WTC11 (cell line): Measurements from ENCODE around the gene C10orf71. TPM values are rescaled to one million over a fixed set of nuclear protein-coding genes. Genes with fewer than 3 reads are reported as not detected.

Source experiments
- ATAC-seq: fragments of 200-7000 bp; cut with Tn5 transposase; 2 replicates; pipeline ENCODE4 v1.10.0; 2021; ENCODE audit warnings: mild to moderate bottlenecking, moderate library complexity
- CTCF ChIA-PET: fragments of 300-600 bp; sonication (Branson Sonifier 250); formaldehyde crosslinking; loops from one replicate; lab custom pipeline; 2021; ENCODE audit warnings: antibody characterized with exemption; lab: Charles Lee
- POLR2A ChIA-PET: fragments of 350-600 bp; sonication (Branson Sonifier 250); formaldehyde crosslinking; loops from one replicate; lab custom pipeline; 2021; ENCODE audit warnings: antibody characterized with exemption; lab: Charles Lee
- DNase-seq: peaks from one replicate; pipeline ENCODE4 v3.0.0; 2021; ENCODE audit warnings: low spot score
- H3K27ac Mint-ChIP-seq: 2 replicates; pipeline ENCODE4 v1.8.0; 2021; ENCODE audit warnings: mixed read lengths
- H3K27me3 Mint-ChIP-seq: 2 replicates; pipeline ENCODE4 v1.8.0; 2021; ENCODE audit warnings: low read depth, mild to moderate bottlenecking, moderate library complexity, mixed read lengths
- H3K36me3 Mint-ChIP-seq: 2 replicates; pipeline ENCODE4 v1.8.0; 2021; ENCODE audit warnings: mixed read lengths
- H3K4me1 Mint-ChIP-seq: 2 replicates; pipeline ENCODE4 v1.8.0; 2022; ENCODE audit warnings: mixed read lengths
- H3K4me3 Mint-ChIP-seq: 2 replicates; pipeline ENCODE4 v1.8.0; 2021; ENCODE audit warnings: mild to moderate bottlenecking, moderate library complexity, mixed read lengths
- H3K9me3 Mint-ChIP-seq: 2 replicates; pipeline ENCODE4 v1.8.0; 2021; ENCODE audit warnings: mixed read lengths
- CREB1 ChIP-seq: sonication (generic); formaldehyde crosslinking; IDR thresholded peaks from 2 replicates; pipeline ENCODE4 v1.8.0; 2023; ENCODE audit warnings: mild to moderate bottlenecking, missing genetic modification reagents
- ELF4 ChIP-seq: sonication (generic); formaldehyde crosslinking; IDR thresholded peaks from 2 replicates; pipeline ENCODE4 v1.8.1; 2022; ENCODE audit warnings: low read depth, mild to moderate bottlenecking, moderate library complexity, missing genetic modification reagents
- EMX1 ChIP-seq: fragments of 250-450 bp; sonication (Bioruptor Pico); IDR thresholded peaks from 2 replicates; pipeline ENCODE4 v1.8.0; 2021; ENCODE audit warnings: mild to moderate bottlenecking
- ETV6 ChIP-seq: sonication (generic); formaldehyde crosslinking; IDR thresholded peaks from 2 replicates; pipeline ENCODE4 v1.8.1; 2022; ENCODE audit warnings: mild to moderate bottlenecking, missing genetic modification reagents
- GABPB1 ChIP-seq: sonication (generic); formaldehyde crosslinking; IDR thresholded peaks from 2 replicates; pipeline ENCODE4 v1.8.1; 2023; ENCODE audit warnings: mild to moderate bottlenecking, missing genetic modification reagents
- HMGA2 ChIP-seq: fragments of 250-450 bp; sonication (Bioruptor Pico); IDR thresholded peaks from 2 replicates; pipeline ENCODE4 v1.4.0; 2021; ENCODE audit warnings: mild to moderate bottlenecking, moderate library complexity
- NR2C2 ChIP-seq: sonication (generic); formaldehyde crosslinking; IDR thresholded peaks from 2 replicates; pipeline ENCODE4 v1.8.0; 2022; ENCODE audit warnings: mild to moderate bottlenecking, missing genetic modification reagents
- OVOL2 ChIP-seq: fragments of 250-450 bp; sonication (Bioruptor Pico); IDR thresholded peaks from 2 replicates; pipeline ENCODE4 v1.9.0; 2021; ENCODE audit warnings: mild to moderate bottlenecking, borderline replicate concordance
- PRRX2 ChIP-seq: fragments of 250-450 bp; sonication (Bioruptor Pico); IDR thresholded peaks from 2 replicates; pipeline ENCODE4 v1.8.0; 2021; ENCODE audit warnings: mild to moderate bottlenecking
- RELA ChIP-seq: sonication (generic); formaldehyde crosslinking; IDR thresholded peaks from 2 replicates; pipeline ENCODE4 v1.8.1; 2022; ENCODE audit warnings: missing genetic modification reagents, mild to moderate bottlenecking, borderline replicate concordance
- SMAD4 ChIP-seq: sonication (generic); formaldehyde crosslinking; IDR thresholded peaks from 2 replicates; pipeline ENCODE4 v1.8.0; 2022; ENCODE audit warnings: mild to moderate bottlenecking, missing genetic modification reagents
- SOX15 ChIP-seq: fragments of 250-450 bp; sonication (Bioruptor Pico); IDR thresholded peaks from 2 replicates; pipeline ENCODE4 v1.9.0; 2021; ENCODE audit warnings: mild to moderate bottlenecking
- SP1 ChIP-seq: sonication (generic); formaldehyde crosslinking; conservative IDR thresholded peaks from 2 replicates; pipeline ENCODE4 v1.8.1; 2022; ENCODE audit warnings: missing genetic modification reagents
- ZNF219 ChIP-seq: sonication (generic); formaldehyde crosslinking; IDR thresholded peaks from 2 replicates; pipeline ENCODE4 v1.8.0; 2023; ENCODE audit warnings: missing genetic modification reagents, mild to moderate bottlenecking, borderline replicate concordance
- ZNF396 ChIP-seq: fragments of 250-450 bp; sonication (Bioruptor Pico); IDR thresholded peaks from 2 replicates; pipeline ENCODE4 v1.8.0; 2021; ENCODE audit warnings: mild to moderate bottlenecking, moderate library complexity, borderline replicate concordance
- ZNF423 ChIP-seq: fragments of 250-450 bp; sonication (Bioruptor Pico); IDR thresholded peaks from 2 replicates; pipeline ENCODE4 v2.1.2; 2022; ENCODE audit warnings: mild to moderate bottlenecking, moderate library complexity
- total RNA-seq: library from RNA; stranded (reverse); gene quantifications from 3 replicates; pipeline ENCODE4 v1.2.3, GENCODE V29; 2021
- TF ChIP-seq, protein P1 (sequence below): sonication (generic); formaldehyde crosslinking; conservative IDR thresholded peaks from 2 replicates; pipeline ENCODE4 v1.8.1; 2023; ENCODE audit warnings: mild to moderate bottlenecking, low read depth, missing genetic modification reagents, moderate library complexity
- TF ChIP-seq, protein P2 (sequence below): sonication (generic); formaldehyde crosslinking; IDR thresholded peaks from 2 replicates; pipeline ENCODE4 v1.8.1; 2022; ENCODE audit warnings: mild to moderate bottlenecking, moderate library complexity, missing genetic modification reagents
- TF ChIP-seq, protein P3 (sequence below): sonication (generic); formaldehyde crosslinking; IDR thresholded peaks from 2 replicates; pipeline ENCODE4 v1.8.1; 2023; ENCODE audit warnings: mild to moderate bottlenecking, moderate library complexity, missing genetic modification reagents
- TF ChIP-seq, protein P4 (sequence below): sonication (generic); formaldehyde crosslinking; conservative IDR thresholded peaks from 2 replicates; pipeline ENCODE4 v1.8.1; 2022; ENCODE audit warnings: mild to moderate bottlenecking, missing genetic modification reagents
- TF ChIP-seq, protein P5 (sequence below): fragments of 200-600 bp; IDR thresholded peaks from 2 replicates; pipeline ENCODE4 v1.8.0; 2022; ENCODE audit warnings: antibody characterized with exemption
- TF ChIP-seq, protein P6 (sequence below): sonication (generic); formaldehyde crosslinking; IDR thresholded peaks from 2 replicates; pipeline ENCODE4 v1.8.1; 2022; ENCODE audit warnings: missing genetic modification reagents, borderline replicate concordance

Gene C10orf71
- total RNA-seq, 1 experiment from 2014 or later = not detected

DNA sequence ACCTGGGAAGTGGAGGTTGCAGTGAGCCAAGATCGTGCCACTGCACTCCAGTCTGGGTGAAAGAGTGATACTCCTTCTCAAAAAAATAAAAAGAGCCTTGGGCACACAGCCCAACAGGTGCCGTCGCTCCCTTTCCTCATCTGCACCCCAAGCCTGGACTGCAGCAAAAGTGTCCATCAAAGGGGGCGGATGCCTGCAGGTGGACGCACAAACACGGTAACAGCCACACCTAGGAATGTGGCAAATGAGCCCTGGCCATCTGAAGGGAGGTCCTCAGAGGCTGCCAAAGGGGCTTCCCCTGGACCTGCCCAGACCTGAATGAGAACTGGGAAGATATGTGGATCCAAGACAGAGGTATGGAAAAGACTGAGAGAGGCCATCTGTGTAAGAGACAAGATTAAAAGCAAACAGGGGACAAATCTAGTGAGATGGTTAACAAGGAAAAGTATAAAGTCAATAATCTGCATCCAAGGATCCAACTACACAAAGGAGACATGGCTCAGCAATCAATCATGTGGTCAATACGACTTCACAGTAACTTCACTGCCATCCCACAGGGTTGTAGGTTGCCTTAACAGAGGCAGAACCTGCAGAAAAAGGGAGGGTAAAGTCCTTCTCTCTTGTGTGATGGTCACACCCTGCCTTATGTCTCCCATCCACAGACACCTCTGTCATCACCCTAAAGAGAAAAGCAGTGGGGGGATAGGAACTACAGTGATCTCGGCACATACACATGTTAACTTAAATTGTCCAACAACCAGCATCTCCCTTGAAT is 71.5 kb downstream of the C10orf71 start:
- no peak overlapping the region for H3K4me3 Mint-ChIP-seq

DNA sequence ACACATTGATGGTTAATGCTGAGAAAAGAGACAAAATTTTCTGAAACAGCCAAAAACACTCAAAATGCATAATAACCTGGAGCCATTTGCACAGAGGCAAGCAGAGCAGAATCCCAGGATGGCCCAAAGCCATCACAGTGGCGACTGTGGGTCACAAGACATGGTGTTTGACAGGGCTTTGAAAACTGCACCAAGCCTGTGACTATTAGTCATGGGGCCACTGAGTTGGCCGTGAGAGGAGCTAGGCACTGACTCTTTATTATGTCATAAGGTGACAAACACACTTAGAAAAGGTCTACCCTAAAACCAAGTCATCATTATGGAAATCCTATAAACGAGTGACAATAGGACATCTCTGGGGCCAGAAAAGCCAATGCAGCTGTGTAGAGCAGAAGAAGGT is 73.0 kb downstream of the C10orf71 start:
- Mint-ChIP-seq H3K27ac (no peak overlapping the region), H3K36me3 (no peaks in the 10 kb centered on the region), H3K9me3 (no peaks in the 10 kb centered on the region), H3K4me3 (no peak overlapping the region), H3K4me1 (peaks cover 8% of the 10 kb centered on the region), H3K27me3 (no peaks in the 10 kb centered on the region)
- CTCF ChIA-PET = no interaction called here
- POLR2A ChIA-PET = no interaction called here
- DNase-seq (no peak), ATAC-seq (no peak)
- TF ChIP-seq SP1 (CRISPR knock-in tag) (no peak), ZNF423 (CRISPR knock-in tag) (no peak), OVOL2 (CRISPR knock-in tag) (no peak), SOX15 (CRISPR knock-in tag) (no peak), ELF4 (no peak), RELA (CRISPR knock-in tag) (no peak), HMGA2 (CRISPR knock-in tag) (no peak), CREB1 (CRISPR knock-in tag) (no peak), ZNF396 (CRISPR knock-in tag) (no peak), EMX1 (CRISPR knock-in tag) (no peak)
- TF ChIP-seq, protein P1, sequence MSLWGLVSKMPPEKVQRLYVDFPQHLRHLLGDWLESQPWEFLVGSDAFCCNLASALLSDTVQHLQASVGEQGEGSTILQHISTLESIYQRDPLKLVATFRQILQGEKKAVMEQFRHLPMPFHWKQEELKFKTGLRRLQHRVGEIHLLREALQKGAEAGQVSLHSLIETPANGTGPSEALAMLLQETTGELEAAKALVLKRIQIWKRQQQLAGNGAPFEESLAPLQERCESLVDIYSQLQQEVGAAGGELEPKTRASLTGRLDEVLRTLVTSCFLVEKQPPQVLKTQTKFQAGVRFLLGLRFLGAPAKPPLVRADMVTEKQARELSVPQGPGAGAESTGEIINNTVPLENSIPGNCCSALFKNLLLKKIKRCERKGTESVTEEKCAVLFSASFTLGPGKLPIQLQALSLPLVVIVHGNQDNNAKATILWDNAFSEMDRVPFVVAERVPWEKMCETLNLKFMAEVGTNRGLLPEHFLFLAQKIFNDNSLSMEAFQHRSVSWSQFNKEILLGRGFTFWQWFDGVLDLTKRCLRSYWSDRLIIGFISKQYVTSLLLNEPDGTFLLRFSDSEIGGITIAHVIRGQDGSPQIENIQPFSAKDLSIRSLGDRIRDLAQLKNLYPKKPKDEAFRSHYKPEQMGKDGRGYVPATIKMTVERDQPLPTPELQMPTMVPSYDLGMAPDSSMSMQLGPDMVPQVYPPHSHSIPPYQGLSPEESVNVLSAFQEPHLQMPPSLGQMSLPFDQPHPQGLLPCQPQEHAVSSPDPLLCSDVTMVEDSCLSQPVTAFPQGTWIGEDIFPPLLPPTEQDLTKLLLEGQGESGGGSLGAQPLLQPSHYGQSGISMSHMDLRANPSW (CRISPR knock-in tag) = no peak

More for the DNA sequence above, 71.5 kb downstream of the C10orf71 start:
- ChIA-PET POLR2A (no interaction called here), CTCF (no interaction called here)
- no peaks in the 10 kb centered on the region for H3K27me3 Mint-ChIP-seq
- H3K4me1 Mint-ChIP-seq = peaks cover 8% of the 10 kb centered on the region
- H3K27ac Mint-ChIP-seq = no peak overlapping the region
- no peaks in the 10 kb centered on the region for H3K36me3 Mint-ChIP-seq
- DNase-seq = no peak
- TF ChIP-seq SMAD4 (CRISPR knock-in tag) (no peak), PRRX2 (CRISPR knock-in tag) (no peak), GABPB1 (no peak), ETV6 (CRISPR knock-in tag) (no peak), ZNF219 (CRISPR knock-in tag) (no peak), ZNF423 (CRISPR knock-in tag) (no peak), NR2C2 (CRISPR knock-in tag) (no peak)
- TF ChIP-seq, protein P2, sequence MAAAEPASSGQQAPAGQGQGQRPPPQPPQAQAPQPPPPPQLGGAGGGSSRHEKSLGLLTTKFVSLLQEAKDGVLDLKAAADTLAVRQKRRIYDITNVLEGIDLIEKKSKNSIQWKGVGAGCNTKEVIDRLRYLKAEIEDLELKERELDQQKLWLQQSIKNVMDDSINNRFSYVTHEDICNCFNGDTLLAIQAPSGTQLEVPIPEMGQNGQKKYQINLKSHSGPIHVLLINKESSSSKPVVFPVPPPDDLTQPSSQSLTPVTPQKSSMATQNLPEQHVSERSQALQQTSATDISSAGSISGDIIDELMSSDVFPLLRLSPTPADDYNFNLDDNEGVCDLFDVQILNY (CRISPR knock-in tag) = no peak
- TF ChIP-seq, protein P3, sequence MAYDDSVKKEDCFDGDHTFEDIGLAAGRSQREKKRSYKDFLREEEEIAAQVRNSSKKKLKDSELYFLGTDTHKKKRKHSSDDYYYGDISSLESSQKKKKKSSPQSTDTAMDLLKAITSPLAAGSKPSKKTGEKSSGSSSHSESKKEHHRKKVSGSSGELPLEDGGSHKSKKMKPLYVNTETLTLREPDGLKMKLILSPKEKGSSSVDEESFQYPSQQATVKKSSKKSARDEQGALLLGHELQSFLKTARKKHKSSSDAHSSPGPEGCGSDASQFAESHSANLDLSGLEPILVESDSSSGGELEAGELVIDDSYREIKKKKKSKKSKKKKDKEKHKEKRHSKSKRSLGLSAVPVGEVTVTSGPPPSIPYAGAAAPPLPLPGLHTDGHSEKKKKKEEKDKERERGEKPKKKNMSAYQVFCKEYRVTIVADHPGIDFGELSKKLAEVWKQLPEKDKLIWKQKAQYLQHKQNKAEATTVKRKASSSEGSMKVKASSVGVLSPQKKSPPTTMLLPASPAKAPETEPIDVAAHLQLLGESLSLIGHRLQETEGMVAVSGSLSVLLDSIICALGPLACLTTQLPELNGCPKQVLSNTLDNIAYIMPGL (CRISPR knock-in tag) = no peak
- TF ChIP-seq, protein P4, sequence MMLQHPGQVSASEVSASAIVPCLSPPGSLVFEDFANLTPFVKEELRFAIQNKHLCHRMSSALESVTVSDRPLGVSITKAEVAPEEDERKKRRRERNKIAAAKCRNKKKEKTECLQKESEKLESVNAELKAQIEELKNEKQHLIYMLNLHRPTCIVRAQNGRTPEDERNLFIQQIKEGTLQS (CRISPR knock-in tag) = no peak
- TF ChIP-seq, protein P1 (CRISPR knock-in tag) = no peak
- TF ChIP-seq, protein P5, sequence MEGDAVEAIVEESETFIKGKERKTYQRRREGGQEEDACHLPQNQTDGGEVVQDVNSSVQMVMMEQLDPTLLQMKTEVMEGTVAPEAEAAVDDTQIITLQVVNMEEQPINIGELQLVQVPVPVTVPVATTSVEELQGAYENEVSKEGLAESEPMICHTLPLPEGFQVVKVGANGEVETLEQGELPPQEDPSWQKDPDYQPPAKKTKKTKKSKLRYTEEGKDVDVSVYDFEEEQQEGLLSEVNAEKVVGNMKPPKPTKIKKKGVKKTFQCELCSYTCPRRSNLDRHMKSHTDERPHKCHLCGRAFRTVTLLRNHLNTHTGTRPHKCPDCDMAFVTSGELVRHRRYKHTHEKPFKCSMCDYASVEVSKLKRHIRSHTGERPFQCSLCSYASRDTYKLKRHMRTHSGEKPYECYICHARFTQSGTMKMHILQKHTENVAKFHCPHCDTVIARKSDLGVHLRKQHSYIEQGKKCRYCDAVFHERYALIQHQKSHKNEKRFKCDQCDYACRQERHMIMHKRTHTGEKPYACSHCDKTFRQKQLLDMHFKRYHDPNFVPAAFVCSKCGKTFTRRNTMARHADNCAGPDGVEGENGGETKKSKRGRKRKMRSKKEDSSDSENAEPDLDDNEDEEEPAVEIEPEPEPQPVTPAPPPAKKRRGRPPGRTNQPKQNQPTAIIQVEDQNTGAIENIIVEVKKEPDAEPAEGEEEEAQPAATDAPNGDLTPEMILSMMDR = no peak
- TF ChIP-seq, protein P6, sequence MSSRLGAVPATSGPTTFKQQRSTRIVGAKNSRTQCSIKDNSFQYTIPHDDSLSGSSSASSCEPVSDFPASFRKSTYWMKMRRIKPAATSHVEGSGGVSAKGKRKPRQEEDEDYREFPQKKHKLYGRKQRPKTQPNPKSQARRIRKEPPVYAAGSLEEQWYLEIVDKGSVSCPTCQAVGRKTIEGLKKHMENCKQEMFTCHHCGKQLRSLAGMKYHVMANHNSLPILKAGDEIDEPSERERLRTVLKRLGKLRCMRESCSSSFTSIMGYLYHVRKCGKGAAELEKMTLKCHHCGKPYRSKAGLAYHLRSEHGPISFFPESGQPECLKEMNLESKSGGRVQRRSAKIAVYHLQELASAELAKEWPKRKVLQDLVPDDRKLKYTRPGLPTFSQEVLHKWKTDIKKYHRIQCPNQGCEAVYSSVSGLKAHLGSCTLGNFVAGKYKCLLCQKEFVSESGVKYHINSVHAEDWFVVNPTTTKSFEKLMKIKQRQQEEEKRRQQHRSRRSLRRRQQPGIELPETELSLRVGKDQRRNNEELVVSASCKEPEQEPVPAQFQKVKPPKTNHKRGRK = no peak
- H3K9me3 Mint-ChIP-seq = no peaks in the 10 kb centered on the region
- no peak for ATAC-seq
